H1 (cell line): ENCODE measurements around the gene SIRT6. TPM values are rescaled to one million over a fixed set of nuclear protein-coding genes. Genes with fewer than 3 reads are reported as not detected.
A peak's percentile ranks its signal among the peaks of the same experiment; 100 is the strongest.

ENCODE experiments used
- CTCF ChIA-PET: fragments of 300-600 bp; sonication (Branson Sonifier 250); formaldehyde crosslinking; loops from one replicate; lab custom pipeline; 2021; ENCODE audit not compliant: partially characterized antibody; lab: Charles Lee
- POLR2A ChIA-PET: fragments of 300-600 bp; sonication (Branson Sonifier 250); formaldehyde crosslinking; loops from one replicate; lab custom pipeline; 2021; ENCODE audit warnings: inconsistent platforms; ENCODE audit not compliant: partially characterized antibody; lab: Charles Lee
- DNase-seq, 2 experiments: peaks; one replicate each; pipeline versions ENCODE4 v3.0.0 to v3.0.0-alpha.2; 2010 to 2022; ENCODE audit warnings: low spot score in 2 of 2, low read depth in 1 of 2, mixed read lengths in 1 of 2
- FAIRE-seq: peaks from 2 replicates; lab custom pipeline; 2011; peaks lifted over from hg19 to GRCh38; lab: Jason Lieb, UNC
- H2AFZ ChIP-seq: 2 replicates; pipeline ENCODE4 v1.8.1; 2012; ENCODE audit warnings: low read length, inconsistent platforms
- H2AK5ac ChIP-seq: 2 replicates; pipeline ENCODE4 v1.6.1; 2013; ENCODE audit warnings: low read depth, low read length
- H2BK120ac ChIP-seq: replicated peaks from 2 replicates; pipeline ENCODE3; 2013; ENCODE audit warnings: low read depth, low read length, inconsistent platforms
- H2BK12ac ChIP-seq: 2 replicates; pipeline ENCODE4 v1.6.1; 2013; ENCODE audit warnings: low read depth, low read length
- H2BK15ac ChIP-seq: 2 replicates; pipeline ENCODE4 v1.6.1; 2013; ENCODE audit warnings: low read length
- H2BK20ac ChIP-seq: 2 replicates; pipeline ENCODE4 v1.6.1; 2013; ENCODE audit warnings: low read length
- H2BK5ac ChIP-seq: 2 replicates; pipeline ENCODE4 v1.6.1; 2013; ENCODE audit warnings: low read depth, low read length
- H3K14ac ChIP-seq: 2 replicates; pipeline ENCODE4 v1.6.1; 2013; ENCODE audit warnings: inconsistent platforms; ENCODE audit not compliant: insufficient read length
- H3K18ac ChIP-seq: 2 replicates; pipeline ENCODE4 v1.6.1; 2013; ENCODE audit warnings: low read length; ENCODE audit errors: extremely low read depth
- H3K23ac ChIP-seq: 2 replicates; pipeline ENCODE4 v1.6.1; 2013; ENCODE audit warnings: inconsistent platforms; ENCODE audit not compliant: insufficient read length
- H3K23me2 ChIP-seq: 2 replicates; pipeline ENCODE4 v1.6.1; 2013; ENCODE audit warnings: low read depth, low read length
- H3K27ac ChIP-seq: 2 replicates; pipeline ENCODE4 v1.6.1; 2011; ENCODE audit warnings: low read depth, low read length, inconsistent platforms
- H3K27me3 ChIP-seq, 4 experiments: replicated peaks in 1 of 4; 1 replicate in 1 of 4; 2 replicates in 3 of 4; pipeline versions ENCODE4 v1.6.1 to v1.8.1; 2011 to 2013; ENCODE audit warnings: low read length in 3 of 4, mild to moderate bottlenecking in 3 of 4, inconsistent platforms in 2 of 4, mixed read lengths in 2 of 4, moderate library complexity in 1 of 4; ENCODE audit not compliant: control insufficient read depth in 3 of 4, insufficient read depth in 3 of 4; ENCODE audit errors: extremely low read depth in 1 of 4
- H3K36me3 ChIP-seq, 4 experiments: 2 replicates each; pipeline versions ENCODE4 v1.6.1 to v1.8.1; 2011 to 2013; ENCODE audit warnings: mild to moderate bottlenecking in 4 of 4, low read length in 3 of 4, moderate library complexity in 2 of 4, control low read depth in 1 of 4, inconsistent platforms in 1 of 4; ENCODE audit not compliant: insufficient read depth in 4 of 4, control insufficient read depth in 2 of 4
- H3K4ac ChIP-seq: replicated peaks from 2 replicates; pipeline ENCODE3; 2013; ENCODE audit warnings: low read length, low read depth, mixed read lengths, inconsistent platforms; ENCODE audit not compliant: insufficient read length
- H3K4me1 ChIP-seq, 4 experiments: replicated peaks in 1 of 4; 1 replicate in 1 of 4; 2 replicates in 3 of 4; pipeline versions ENCODE4 v1.6.1 to v1.8.1; 2011 to 2013; ENCODE audit warnings: low read length in 3 of 4, inconsistent platforms in 2 of 4, mixed read lengths in 1 of 4; ENCODE audit not compliant: insufficient read depth in 4 of 4, control insufficient read depth in 3 of 4
- H3K4me2 ChIP-seq, 2 experiments: 2 replicates each; pipeline versions ENCODE4 v1.6.1 to v1.8.1; 2011 to 2013; ENCODE audit warnings: low read depth in 2 of 2, low read length in 2 of 2, control low read depth in 1 of 2, inconsistent platforms in 1 of 2, mild to moderate bottlenecking in 1 of 2; ENCODE audit not compliant: insufficient read depth in 1 of 2
- H3K4me3 ChIP-seq, 4 experiments: fragments of 200-600, 300-600 bp in 1 of 4; sonication (generic), shearing (Covaris generic), sonication (Bioruptor Twin) in 1 of 4; 2 replicates each; pipeline versions ENCODE4 v1.5.1 to v1.8.1; 2011 to 2016; ENCODE audit warnings: low read length in 4 of 4, low read depth in 3 of 4, control low read depth in 2 of 4, inconsistent platforms in 2 of 4, mild to moderate bottlenecking in 2 of 4, mixed read lengths in 1 of 4, moderate library complexity in 1 of 4; ENCODE audit not compliant: insufficient read depth in 2 of 4; ENCODE audit errors: extremely low read depth in 1 of 4
- H3K56ac ChIP-seq: replicated peaks from 2 replicates; pipeline ENCODE3; 2013; ENCODE audit warnings: low read depth, mild to moderate bottlenecking, mixed read lengths, low read length, inconsistent platforms; ENCODE audit not compliant: insufficient read length
- H3K79me1 ChIP-seq: 2 replicates; pipeline ENCODE4 v1.6.1; 2013; ENCODE audit warnings: low read depth, low read length, control low read depth
- H3K79me2 ChIP-seq, 2 experiments: 2 replicates each; pipeline versions ENCODE4 v1.6.1 to v1.8.1; 2012 to 2013; ENCODE audit warnings: low read length in 2 of 2, mild to moderate bottlenecking in 2 of 2, inconsistent platforms in 1 of 2; ENCODE audit not compliant: insufficient read depth in 2 of 2, control insufficient read depth in 1 of 2
- H3K9ac ChIP-seq, 4 experiments: replicated peaks in 1 of 4; 1 replicate in 1 of 4; 2 replicates in 3 of 4; pipeline versions ENCODE4 v1.6.1 to v1.8.1; 2011 to 2013; ENCODE audit warnings: low read depth in 3 of 4, low read length in 3 of 4, control low read depth in 2 of 4, mild to moderate bottlenecking in 2 of 4, moderate library complexity in 2 of 4, inconsistent platforms in 1 of 4; ENCODE audit errors: extremely low read depth in 1 of 4
- H3K9me3 ChIP-seq, 2 experiments: 2 replicates each; pipeline versions ENCODE4 v1.6.1 to v1.8.1; 2012 to 2013; ENCODE audit warnings: mild to moderate bottlenecking in 2 of 2, moderate library complexity in 2 of 2, control low read depth in 1 of 2, inconsistent platforms in 1 of 2, low read depth in 1 of 2, low read length in 1 of 2, mixed read lengths in 1 of 2; ENCODE audit not compliant: insufficient read depth in 2 of 2
- H4K20me1 ChIP-seq, 2 experiments: replicated peaks in 1 of 2; 2 replicates each; pipeline versions ENCODE3 to v1.8.1; 2011 to 2013; ENCODE audit warnings: inconsistent platforms in 2 of 2, low read length in 2 of 2, mild to moderate bottlenecking in 1 of 2; ENCODE audit not compliant: insufficient read depth in 2 of 2, control insufficient read depth in 1 of 2
- H4K5ac ChIP-seq: 2 replicates; pipeline ENCODE4 v1.6.1; 2013; ENCODE audit warnings: low read length, low read depth, mixed read lengths, inconsistent platforms; ENCODE audit not compliant: insufficient read length
- H4K8ac ChIP-seq: 2 replicates; pipeline ENCODE4 v1.8.0; 2013; ENCODE audit warnings: mild to moderate bottlenecking, moderate library complexity, low read length, inconsistent platforms; ENCODE audit not compliant: insufficient read depth; ENCODE audit errors: extremely low read depth
- H4K91ac ChIP-seq: replicated peaks from 2 replicates; pipeline ENCODE3; 2013; ENCODE audit warnings: low read length, mixed read lengths, inconsistent platforms; ENCODE audit not compliant: insufficient read length
- RBBP5 ChIP-seq: IDR thresholded peaks from 2 replicates; pipeline ENCODE4 v1.7.1; 2012; ENCODE audit warnings: low read depth, mild to moderate bottlenecking, inconsistent platforms, low read length, moderate library complexity, borderline replicate concordance
- WGBS, 2 experiments: shearing (Covaris generic) in 1 of 2; methylation state at CpG; one replicate each; pipeline versions ENCODE4 v1.1.6 to v1.1.7; 2013 to 2015; ENCODE audit warnings: low lambda C conversion rate in 2 of 2, mixed read lengths in 2 of 2, inconsistent platforms in 1 of 2, low coverage in 1 of 2, missing lambda C conversion rate in 1 of 2; ENCODE audit not compliant: insufficient replicate concordance in 2 of 2, insufficient coverage in 1 of 2, insufficient read length in 1 of 2; ENCODE audit errors: extremely low coverage in 1 of 2, missing lambda C conversion rate in 1 of 2; 5-methylcytosine and 5-hydroxymethylcytosine counted together
- polyA plus RNA-seq, 7 experiments: library from polyadenylated mRNA; depleted of rRNA in 3 of 7; stranded (reverse) in 5 of 7; unstranded in 2 of 7; fragments of >200 nt in 5 of 7; fragments of 200-250 nt in 2 of 7; gene quantifications; 1 replicate in 5 of 7; 2 replicates in 1 of 7; 4 replicates in 1 of 7; pipeline versions ENCODE4 v1.2.1 to v1.2.3, GENCODE V29; 2011 to 2013; ENCODE audit warnings: missing spikeins in 2 of 7, mixed read lengths in 2 of 7
- total RNA-seq: library from RNA; stranded (reverse); fragmentation: NEBNext Ultra II Directional; extraction: Animal tissue kit (Norgen Biotek cat#: 25700); gene quantifications from 2 replicates; pipeline ENCODE4 v1.2.1, GENCODE V29; 2021

The SIRT6 gene
- total and polyA plus RNA-seq, 2 of the 8 experiments (the other 6 are each of a cell fraction or from before 2014, with no cell fraction given), result 25.2 to 27.0 TPM

DNA sequence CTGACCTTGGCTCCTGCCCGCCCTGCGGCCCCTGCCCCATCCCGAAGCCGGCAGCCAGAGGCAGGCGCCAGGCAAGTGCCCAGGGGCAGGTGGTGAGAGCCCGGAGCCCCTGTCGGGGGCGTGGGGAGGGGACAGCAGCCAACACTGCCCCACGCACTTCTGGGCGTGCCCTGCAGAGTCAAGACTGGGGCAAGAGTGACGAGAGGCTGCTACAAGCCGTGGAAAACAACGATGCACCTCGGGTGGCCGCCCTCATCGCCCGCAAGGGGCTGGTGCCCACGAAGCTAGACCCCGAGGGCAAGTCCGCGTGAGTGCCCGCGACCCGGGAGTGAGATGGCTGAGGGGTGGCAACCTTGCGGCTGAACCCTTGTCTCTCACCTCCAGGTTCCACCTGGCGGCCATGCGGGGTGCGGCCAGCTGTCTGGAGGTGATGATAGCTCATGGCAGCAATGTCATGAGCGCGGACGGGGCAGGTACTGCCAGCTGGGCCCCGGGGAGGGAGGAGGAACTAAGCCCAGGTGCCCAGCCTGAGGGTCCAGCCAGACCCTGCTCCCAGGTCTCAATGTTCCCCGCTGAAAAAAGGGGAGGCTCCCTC, 17.4 kb upstream of the SIRT6 start:
- no peaks in the 10 kb centered on the region for H3K36me3 ChIP-seq
- 81% methylated on average over 31 of the region's 33 CpGs; no CpG with 5 or more reads in 1 of the 2 experiments for WGBS, 2 experiments
- FAIRE-seq (no peak), DNase-seq (peak in 1 of 2 experiments; percentile 70)
- POLR2A ChIA-PET, result interaction anchor here (0.6 kb wide), 1 partner anchor 214 kb away, joined by 3 read pairs; the partner anchor contains the start of gene EEF2
- H3K4ac ChIP-seq, result no peak overlapping the region
- H4K20me1 ChIP-seq, result no peaks in the 10 kb centered on the region
- H2BK15ac ChIP-seq, result no peak overlapping the region
- no peak overlapping the region; a peak in 1 of 4 replicates for H3K4me2 ChIP-seq
- no peaks in the 10 kb centered on the region; a peak in 3 of 7 replicates for H3K4me1 ChIP-seq
- H3K9me3 ChIP-seq, result no peaks in the 10 kb centered on the region
- peaks cover 4% of the 10 kb centered on the region for H3K23me2 ChIP-seq
- H3K14ac ChIP-seq, result no peak overlapping the region
- no peak overlapping the region for H2AK5ac ChIP-seq
- no peak overlapping the region for H2BK120ac ChIP-seq
- no peak overlapping the region for H3K23ac ChIP-seq
- CTCF ChIA-PET, result interaction anchor here (0.8 to 8.5 kb wide), 11 partner anchors 8 to 98 kb away, joined by 3 to 91 read pairs (median 4); no protein-coding TSS in a partner anchor
- no peak overlapping the region for H2BK20ac ChIP-seq
- no peaks in the 10 kb centered on the region for H3K79me1 ChIP-seq
- H2BK5ac ChIP-seq, result no peak overlapping the region
- no peak overlapping the region; the same call in 1 of the 2 replicates for H4K8ac ChIP-seq
- no peak overlapping the region for H2AFZ ChIP-seq
- H4K5ac ChIP-seq, result no peak overlapping the region
- H3K56ac ChIP-seq, result no peak overlapping the region
- no peak overlapping the region for H3K27ac ChIP-seq
- no peak overlapping the region for H2BK12ac ChIP-seq
- H4K91ac ChIP-seq, result no peak overlapping the region
- no peak overlapping the region for H3K18ac ChIP-seq
- no peak overlapping the region for H3K4me3 ChIP-seq
- H3K9ac ChIP-seq, result no peak overlapping the region
- H3K79me2 ChIP-seq, result no peaks in the 10 kb centered on the region
- H3K27me3 ChIP-seq, result peaks cover 0 to 7% (median 3%) of the 10 kb centered on the region in 4 experiments; a peak in 2 of 7 replicates
- no peak for TF ChIP-seq RBBP5
